HepG2 (cell line): ENCODE measurements around the gene MYADML2. TPM values are rescaled to one million over a fixed set of nuclear protein-coding genes. Genes with fewer than 3 reads are reported as not detected.

Experiments used
- AKAP8 ChIP-seq: sonication (generic); formaldehyde crosslinking; IDR thresholded peaks from 2 replicates; pipeline ENCODE4 v1.5.1; 2020; ENCODE audit warnings: mild to moderate bottlenecking, missing genetic modification reagents
- ARID2 ChIP-seq: sonication (generic); formaldehyde crosslinking; IDR thresholded peaks from 2 replicates; pipeline ENCODE4 v1.8.1; 2022; ENCODE audit warnings: mild to moderate bottlenecking, missing genetic modification reagents, borderline replicate concordance
- CC2D1A ChIP-seq: sonication (generic); formaldehyde crosslinking; IDR thresholded peaks from 2 replicates; pipeline ENCODE4 v1.8.1; 2023; ENCODE audit warnings: mild to moderate bottlenecking, missing genetic modification reagents
- CENPBD1 ChIP-seq: sonication (generic); formaldehyde crosslinking; IDR thresholded peaks from 2 replicates; pipeline ENCODE4 v1.8.0; 2022; ENCODE audit warnings: missing genetic modification reagents, low read depth, mild to moderate bottlenecking, borderline replicate concordance
- FIP1L1 ChIP-seq: fragments of 200-400 bp; formaldehyde crosslinking; IDR thresholded peaks from 2 replicates; pipeline ENCODE4 v1.6.1; 2018; ENCODE audit warnings: low read depth, mild to moderate bottlenecking, low read length, moderate library complexity, borderline replicate concordance; ENCODE audit not compliant: insufficient read depth
- GLI4 ChIP-seq: sonication (generic); formaldehyde crosslinking; IDR thresholded peaks from 2 replicates; pipeline ENCODE4 v1.5.1; 2020; ENCODE audit warnings: missing genetic modification reagents, mild to moderate bottlenecking, moderate library complexity, borderline replicate concordance
- IKZF1 ChIP-seq: fragments of 450-650 bp; IDR thresholded peaks from 2 replicates; pipeline ENCODE4 v1.7.1; 2016
- KLF12 ChIP-seq: sonication (generic); formaldehyde crosslinking; IDR thresholded peaks from 2 replicates; pipeline ENCODE4 v1.4.0; 2020; ENCODE audit warnings: missing genetic modification reagents, borderline replicate concordance
- MAX ChIP-seq: IDR thresholded peaks from 2 replicates; pipeline ENCODE4 v1.6.1; 2012; ENCODE audit warnings: inconsistent platforms
- PHF5A ChIP-seq: IDR thresholded peaks from one replicate; pipeline ENCODE4 v1.6.1; 2018; ENCODE audit warnings: low read depth, missing genetic modification reagents; ENCODE audit not compliant: unreplicated experiment
- PRPF4 ChIP-seq: fragments of 200-400 bp; formaldehyde crosslinking; IDR thresholded peaks from 2 replicates; pipeline ENCODE4 v1.6.1; 2016; ENCODE audit warnings: low read length, low read depth; ENCODE audit not compliant: poor library complexity, severe bottlenecking
- RBAK ChIP-seq: sonication (generic); formaldehyde crosslinking; IDR thresholded peaks from 2 replicates; pipeline ENCODE4 v1.5.1; 2020; ENCODE audit warnings: mild to moderate bottlenecking, missing genetic modification reagents
- SNAPC4 ChIP-seq: sonication (generic); formaldehyde crosslinking; IDR thresholded peaks from 2 replicates; pipeline ENCODE4 v1.4.0; 2020; ENCODE audit warnings: mild to moderate bottlenecking, missing genetic modification reagents
- WIZ ChIP-seq: sonication (generic); formaldehyde crosslinking; IDR thresholded peaks from 2 replicates; pipeline ENCODE4 v1.5.1; 2020; ENCODE audit warnings: mild to moderate bottlenecking, missing genetic modification reagents
- ZFAT ChIP-seq: sonication (generic); formaldehyde crosslinking; conservative IDR thresholded peaks from 2 replicates; pipeline ENCODE4 v1.8.1; 2023; ENCODE audit warnings: missing genetic modification reagents, inconsistent platforms
- ZFP82 ChIP-seq: sonication (generic); formaldehyde crosslinking; IDR thresholded peaks from 2 replicates; pipeline ENCODE4 v1.5.1; 2020; ENCODE audit warnings: mild to moderate bottlenecking, missing genetic modification reagents, borderline replicate concordance
- ZNF446 ChIP-seq: sonication (generic); formaldehyde crosslinking; IDR thresholded peaks from 2 replicates; pipeline ENCODE4 v1.5.0; 2020; ENCODE audit warnings: mild to moderate bottlenecking, missing genetic modification reagents
- ZNF576 ChIP-seq: sonication (generic); formaldehyde crosslinking; IDR thresholded peaks from 2 replicates; pipeline ENCODE4 v1.4.0; 2020; ENCODE audit warnings: mild to moderate bottlenecking, missing genetic modification reagents
- ZNF616 ChIP-seq: sonication (generic); formaldehyde crosslinking; IDR thresholded peaks from 2 replicates; pipeline ENCODE4 v1.5.0; 2020; ENCODE audit warnings: low read depth, mild to moderate bottlenecking, missing genetic modification reagents
- ZNF674 ChIP-seq: sonication (generic); formaldehyde crosslinking; IDR thresholded peaks from 2 replicates; pipeline ENCODE4 v1.5.0; 2020; ENCODE audit warnings: low read depth, mild to moderate bottlenecking, missing genetic modification reagents
- ZNF737 ChIP-seq: sonication (generic); formaldehyde crosslinking; IDR thresholded peaks from 2 replicates; pipeline ENCODE4 v1.5.0; 2020; ENCODE audit warnings: missing genetic modification reagents, mild to moderate bottlenecking, borderline replicate concordance
- ZNF749 ChIP-seq: sonication (generic); formaldehyde crosslinking; IDR thresholded peaks from 2 replicates; pipeline ENCODE4 v1.8.0; 2022; ENCODE audit warnings: mild to moderate bottlenecking, missing genetic modification reagents, moderate library complexity, borderline replicate concordance
- ZNF772 ChIP-seq: sonication (generic); formaldehyde crosslinking; IDR thresholded peaks from 2 replicates; pipeline ENCODE4 v1.5.0; 2020; ENCODE audit warnings: mild to moderate bottlenecking, missing genetic modification reagents
- ZSCAN29 ChIP-seq: sonication (generic); formaldehyde crosslinking; conservative IDR thresholded peaks from 2 replicates; pipeline ENCODE4 v1.4.0; 2020; ENCODE audit warnings: mild to moderate bottlenecking, missing genetic modification reagents
- polyA plus RNA-seq, 8 experiments: library from polyadenylated mRNA; depleted of rRNA in 3 of 8; stranded (reverse) in 7 of 8; unstranded in 1 of 8; fragments of >200 nt; fragmentation: Illumina TruSeq in 4 of 8; extraction: Trizol in 4 of 8; gene quantifications; 2 replicates each; pipeline versions ENCODE4 v1.2.1 to v1.2.3, GENCODE V29; 2011 to 2016; ENCODE audit warnings: low read depth in 4 of 8, missing spikeins in 1 of 8, mixed read lengths in 1 of 8; ENCODE audit not compliant: insufficient read depth in 1 of 8
- total RNA-seq, 5 experiments: library from RNA; depleted of rRNA; stranded (reverse); fragments of >200 nt; fragmentation: Illumina TruSeq; extraction: Trizol; gene quantifications; 2 replicates each; pipeline ENCODE4 v1.2.3, GENCODE V29; 2016; ENCODE audit warnings: low read depth in 1 of 5

MYADML2 gene
- total and polyA plus RNA-seq, 2 of the 13 experiments (the other 11 are each of a cell fraction or from before 2014, with no cell fraction given), result not detected

DNA sequence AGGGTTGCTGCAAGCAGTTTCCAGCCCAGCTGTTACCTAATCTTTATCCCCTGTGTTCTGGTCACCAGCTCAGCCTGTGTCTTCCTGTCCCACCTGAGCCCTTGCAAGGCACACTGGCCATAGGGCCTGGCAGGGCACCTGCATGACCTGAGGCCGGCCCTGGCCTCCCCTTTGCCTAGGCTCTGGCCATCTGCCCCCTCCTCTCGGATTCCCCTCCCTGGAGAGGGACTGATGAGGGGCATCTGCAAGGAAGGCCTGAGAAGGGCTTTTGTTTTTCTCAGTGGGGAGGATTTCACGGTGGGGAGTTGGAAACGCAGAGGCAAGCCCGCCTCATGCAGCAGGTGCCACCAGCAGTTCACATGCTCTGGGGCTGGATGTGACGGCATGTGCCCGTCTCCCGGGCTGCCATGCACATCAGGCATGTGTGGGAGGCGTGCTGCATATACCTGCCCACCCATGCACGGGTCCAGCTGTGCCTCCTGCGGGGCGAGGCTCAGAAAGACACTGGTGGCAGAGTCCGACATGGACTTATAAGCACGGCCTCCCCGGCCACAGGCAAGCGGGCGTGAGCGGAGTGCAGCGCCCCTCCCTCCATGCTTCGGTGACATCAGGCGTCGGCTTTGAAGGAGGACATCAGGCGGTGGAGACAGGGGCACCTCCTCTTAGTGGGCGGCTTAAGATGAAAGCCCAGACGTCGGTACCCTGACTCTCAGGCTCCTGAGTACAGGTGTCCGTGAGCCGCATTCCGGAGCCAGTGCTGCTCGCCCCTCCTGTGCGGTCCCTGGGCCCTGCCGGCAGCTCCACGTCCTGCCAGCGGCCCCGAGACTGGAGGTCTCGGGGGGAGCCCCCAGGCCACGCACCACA lies 46.9 kb upstream of the MYADML2 start (continued):
- TF ChIP-seq ZNF749 (CRISPR knock-in tag) (peak; percentile 64), CC2D1A (CRISPR knock-in tag) (no peak; the same call in 1 of the 2 replicates), ZNF772 (CRISPR knock-in tag) (peak; percentile 45; the same call in 1 of the 2 replicates), SNAPC4 (CRISPR knock-in tag) (no peak; the same call in 1 of the 2 replicates), ZNF737 (CRISPR knock-in tag) (0 out of 2 replicates have a peak, but pooled peaks have one; percentile 61), ARID2 (CRISPR knock-in tag) (peak; percentile 99), ZNF674 (CRISPR knock-in tag) (peak; percentile 92; the same call in 1 of the 2 replicates), AKAP8 (peak; percentile 63; the same call in 1 of the 2 replicates), ZNF446 (CRISPR knock-in tag) (peak; percentile 51; the same call in 1 of the 2 replicates), ZNF576 (CRISPR knock-in tag) (no peak), FIP1L1 (no peak; the same call in 1 of the 2 replicates), ZFP82 (CRISPR knock-in tag) (no peak), PRPF4 (no peak), KLF12 (CRISPR knock-in tag) (no peak), CENPBD1 (CRISPR knock-in tag) (no peak; the same call in 1 of the 2 replicates), ZNF616 (CRISPR knock-in tag) (peak; percentile 68), RBAK (CRISPR knock-in tag) (no peak), WIZ (CRISPR knock-in tag) (peak; percentile 85), IKZF1 (no peak), ZSCAN29 (CRISPR knock-in tag) (no peak), ZFAT (CRISPR knock-in tag) (no peak), GLI4 (CRISPR knock-in tag) (no peak), PHF5A (CRISPR knock-in tag) (no peak), MAX (no peak)
